Renal cortical epithelial cell (primary cell): ENCODE data around the gene PRRX2. TPM values are rescaled to one million over a fixed set of nuclear protein-coding genes. Genes with fewer than 3 reads are reported as not detected.
A peak's percentile ranks its signal among the peaks of the same experiment; 100 is the strongest.
"Not testable (repeated sequence)": the region's sequence is repeated elsewhere in the genome, so short reads cannot be mapped to it uniquely, and the experiment has no call there.

Experiments used
- DNase-seq: peaks from one replicate; pipeline ENCODE4 v3.0.0-alpha.2; 2011; ENCODE audit warnings: low read depth
- total RNA-seq: library from RNA; depleted of rRNA; stranded (reverse); fragments of >200 nt; gene quantifications from 2 replicates; pipeline ENCODE4 v1.2.3, GENCODE V29; 2014

The PRRX2 gene
- total RNA-seq, 1 donor from 2014 or later: 0.45 TPM

GRCh38 chr9:129636343-129636742, 29.1 kb upstream of the PRRX2 start:
- DNase-seq: not testable (repeated sequence)

GRCh38 chr9:129637102-129637501, 28.3 kb upstream of the PRRX2 start:
- no peak for DNase-seq

GRCh38 chr9:129637673-129638439, 27.6 kb upstream of the PRRX2 start:
- no peak for DNase-seq

- no peak for DNase-seq
These were observed 26.3 kb upstream of the PRRX2 start for GRCh38 chr9:129639034-129639630.

GRCh38 chr9:129639756-129640085, 25.7 kb upstream of the PRRX2 start:
- no peak for DNase-seq

- DNase-seq: peak; percentile 94
These were observed 25.2 kb upstream of the PRRX2 start for GRCh38 chr9:129640086-129640870.

GRCh38 chr9:129640871-129641749, 24.3 kb upstream of the PRRX2 start:
- DNase-seq: no peak

GRCh38 chr9:129641750-129642585, 23.5 kb upstream of the PRRX2 start, which contains the start of gene ASB6:
Gene ASB6, minus strand, starts transcription at chr9:129642151. Its CDS starts 152 bp downstream, at chr9:129641999.
- DNase-seq: peak; percentile 70

- no peak for DNase-seq
These were observed 21.7 kb upstream of the PRRX2 start for GRCh38 chr9:129643706-129644105.

- no peak for DNase-seq
These were observed 21.1 kb upstream of the PRRX2 start for GRCh38 chr9:129644365-129644764.

GRCh38 chr9:129644902-129645301, 20.5 kb upstream of the PRRX2 start:
- no peak for DNase-seq

- DNase-seq: no peak
These were observed 19.2 kb upstream of the PRRX2 start for GRCh38 chr9:129646252-129646651.

GRCh38 chr9:129646654-129647053, 18.8 kb upstream of the PRRX2 start:
- no peak for DNase-seq

- no peak for DNase-seq
These were observed 17.8 kb upstream of the PRRX2 start for GRCh38 chr9:129647635-129648034.

- no peak for DNase-seq
These were observed 17.2 kb upstream of the PRRX2 start for GRCh38 chr9:129648092-129648763.

- DNase-seq: no peak
These were observed 16.7 kb upstream of the PRRX2 start for GRCh38 chr9:129648764-129649115.

- no peak for DNase-seq
These were observed 15.4 kb upstream of the PRRX2 start for GRCh38 chr9:129649726-129650679.

- no peak for DNase-seq
These were observed 14.7 kb upstream of the PRRX2 start for GRCh38 chr9:129650680-129651235.
